ENCODE results near the gene ATG4B. TPM values are rescaled to one million over a fixed set of nuclear protein-coding genes. Genes with fewer than 3 reads are reported as not detected.
A peak's percentile ranks its signal among the peaks of the same experiment; 100 is the strongest.

ATG4B gene
- total RNA-seq, 3 donors from 2014 or later (not counting 1 experiment from before 2014, with no cell fraction given), result 106 to 171 (median 139) TPM

DNA sequence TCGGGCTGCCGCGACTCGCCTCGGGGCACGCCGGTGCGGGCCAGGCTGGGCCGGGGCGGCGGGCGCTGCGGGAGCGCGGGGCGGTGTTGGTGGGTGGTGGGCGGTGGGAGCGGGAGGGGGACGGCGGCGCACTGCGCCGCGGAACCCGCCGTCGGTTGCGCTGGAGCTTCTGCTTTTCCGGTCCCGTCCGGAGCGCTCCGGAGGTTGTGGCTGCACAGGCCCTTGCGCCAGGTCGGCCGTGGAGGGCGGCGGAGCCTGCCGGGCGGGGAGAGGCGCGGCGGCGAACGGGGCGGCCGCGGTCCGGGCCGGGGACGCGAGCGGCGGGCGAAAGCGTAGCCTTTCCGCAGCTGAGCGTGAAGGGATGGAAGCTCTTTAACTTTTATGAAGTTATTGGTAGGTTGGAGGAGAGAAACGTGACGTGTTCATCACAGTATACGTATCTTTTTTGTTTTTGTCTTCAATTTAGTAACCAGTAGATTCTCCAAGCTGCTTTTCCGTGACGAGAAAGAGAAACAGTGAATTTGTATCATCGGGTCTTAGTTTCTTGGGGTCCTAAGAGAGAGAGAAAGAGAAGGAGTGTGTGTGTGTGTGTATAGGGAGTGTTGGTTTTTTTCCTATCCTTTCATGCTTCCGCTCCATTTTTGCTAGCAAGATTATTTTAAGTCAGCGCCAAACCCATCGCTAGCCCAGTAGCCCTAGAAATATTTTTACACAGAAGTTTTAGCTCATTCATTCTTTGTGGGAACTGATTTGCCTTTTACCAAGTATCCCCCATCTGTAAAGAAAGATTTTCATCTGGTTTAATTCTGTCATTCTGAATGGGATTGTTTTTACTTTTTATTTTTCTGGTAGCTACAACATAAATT is 535 bp downstream of the ATG4B start:
- Histone ChIP-seq H3K9me3 (ENCODE audit: control insufficient read depth, insufficient read depth, low read length) (no peaks in the 10 kb centered on the region), H3K27ac (ENCODE audit: low read length) (peak overlapping the region; percentile 97), H3K36me3 (ENCODE audit: control insufficient read depth, insufficient read depth, low read length) (peaks cover 7% of the 10 kb centered on the region), H3K4me3 (ENCODE audit: low read length) (peak overlapping the region; percentile 97), H3K27me3 (ENCODE audit: control insufficient read depth, insufficient read depth, low read length) (no peaks in the 10 kb centered on the region), H3K4me1 (ENCODE audit: control insufficient read depth, insufficient read depth, low read length) (peaks cover 35% of the 10 kb centered on the region)
- H3K4me1 Mint-ChIP-seq, result peaks cover 50 to 57% of the 10 kb centered on the region in 2 donors
- intact Hi-C loops (cut with micrococcal nuclease), result loop anchor here (2.0 to 5.0 kb wide), 3 partner anchors 21 to 321 kb away; partner anchors contain the start of genes HDLBP, SEPTIN2 and STK25
- H3K27ac Mint-ChIP-seq, result peak overlapping the region; percentile 81 to 91
- H3K9me3 Mint-ChIP-seq, result no peaks in the 10 kb centered on the region
- TF ChIP-seq, protein P1, sequence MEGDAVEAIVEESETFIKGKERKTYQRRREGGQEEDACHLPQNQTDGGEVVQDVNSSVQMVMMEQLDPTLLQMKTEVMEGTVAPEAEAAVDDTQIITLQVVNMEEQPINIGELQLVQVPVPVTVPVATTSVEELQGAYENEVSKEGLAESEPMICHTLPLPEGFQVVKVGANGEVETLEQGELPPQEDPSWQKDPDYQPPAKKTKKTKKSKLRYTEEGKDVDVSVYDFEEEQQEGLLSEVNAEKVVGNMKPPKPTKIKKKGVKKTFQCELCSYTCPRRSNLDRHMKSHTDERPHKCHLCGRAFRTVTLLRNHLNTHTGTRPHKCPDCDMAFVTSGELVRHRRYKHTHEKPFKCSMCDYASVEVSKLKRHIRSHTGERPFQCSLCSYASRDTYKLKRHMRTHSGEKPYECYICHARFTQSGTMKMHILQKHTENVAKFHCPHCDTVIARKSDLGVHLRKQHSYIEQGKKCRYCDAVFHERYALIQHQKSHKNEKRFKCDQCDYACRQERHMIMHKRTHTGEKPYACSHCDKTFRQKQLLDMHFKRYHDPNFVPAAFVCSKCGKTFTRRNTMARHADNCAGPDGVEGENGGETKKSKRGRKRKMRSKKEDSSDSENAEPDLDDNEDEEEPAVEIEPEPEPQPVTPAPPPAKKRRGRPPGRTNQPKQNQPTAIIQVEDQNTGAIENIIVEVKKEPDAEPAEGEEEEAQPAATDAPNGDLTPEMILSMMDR (IDR thresholded peaks at IDR 0.05), result no peak
- WGBS (ENCODE audit: insufficient coverage), result under 1% methylated on average over 67 of the region's 67 CpGs
- no peaks in the 10 kb centered on the region for H3K27me3 Mint-ChIP-seq (ENCODE audit: low read depth in 2 of 2)
- peak; percentile 16 to 43 (median 27) for ATAC-seq
- H3K36me3 Mint-ChIP-seq, result no peaks in the 10 kb centered on the region
- H3K4me3 Mint-ChIP-seq, result peak overlapping the region; percentile 93
- peak in 1 of 2 donors; percentile 51 for DNase-seq

DNA sequence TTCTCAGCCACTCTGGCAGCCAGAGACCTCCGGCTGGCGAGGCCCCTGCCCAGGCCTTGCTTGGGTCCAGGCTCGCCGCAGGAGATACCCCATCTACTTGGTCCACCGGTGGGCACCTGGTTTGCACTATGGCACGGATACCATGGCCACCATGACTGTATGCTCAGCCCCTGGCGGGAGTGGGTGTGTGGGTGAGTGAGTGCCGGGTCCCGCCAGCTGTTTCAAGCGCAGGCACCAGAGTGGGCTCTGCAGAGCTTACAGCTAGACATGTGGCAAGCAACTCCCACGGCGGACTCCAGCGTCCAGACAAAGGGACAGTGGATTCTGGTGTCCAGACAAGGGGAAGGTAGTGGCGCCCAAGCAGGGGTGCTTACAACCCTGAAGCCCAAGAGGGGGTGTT is 1.4 kb downstream of the ATG4B start:
- H3K4me3 Mint-ChIP-seq, result peak overlapping the region; percentile 93
- H3K27ac Mint-ChIP-seq, result peak overlapping the region; percentile 81 to 91
- no peak for ATAC-seq
- TF ChIP-seq, protein P1 (IDR thresholded peaks at IDR 0.05), result no peak
- DNase-seq, result no peak
- H3K36me3 Mint-ChIP-seq, result no peaks in the 10 kb centered on the region
- H3K4me1 ChIP-seq (ENCODE audit: control insufficient read depth, insufficient read depth, low read length), result peaks cover 35% of the 10 kb centered on the region
- no peaks in the 10 kb centered on the region for H3K36me3 ChIP-seq (ENCODE audit: control insufficient read depth, insufficient read depth, low read length)
- H3K27me3 Mint-ChIP-seq (ENCODE audit: low read depth in 2 of 2), result no peaks in the 10 kb centered on the region
- H3K4me1 Mint-ChIP-seq, result peaks cover 50 to 60% of the 10 kb centered on the region in 2 donors
- no peak overlapping the region for H3K27ac ChIP-seq (ENCODE audit: low read length)
- no peaks in the 10 kb centered on the region for H3K9me3 ChIP-seq (ENCODE audit: control insufficient read depth, insufficient read depth, low read length)
- H3K9me3 Mint-ChIP-seq, result no peaks in the 10 kb centered on the region
- no peak overlapping the region for H3K4me3 ChIP-seq (ENCODE audit: low read length)
- WGBS (ENCODE audit: insufficient coverage), result 98% methylated on average over 14 of the region's 14 CpGs
- intact Hi-C loops (cut with micrococcal nuclease), result loop anchor here (5.0 kb wide), 2 partner anchors 132 to 322 kb away; partner anchors contain the start of genes HDLBP, SEPTIN2 and STK25
- H3K27me3 ChIP-seq (ENCODE audit: control insufficient read depth, insufficient read depth, low read length), result no peaks in the 10 kb centered on the region

DNA sequence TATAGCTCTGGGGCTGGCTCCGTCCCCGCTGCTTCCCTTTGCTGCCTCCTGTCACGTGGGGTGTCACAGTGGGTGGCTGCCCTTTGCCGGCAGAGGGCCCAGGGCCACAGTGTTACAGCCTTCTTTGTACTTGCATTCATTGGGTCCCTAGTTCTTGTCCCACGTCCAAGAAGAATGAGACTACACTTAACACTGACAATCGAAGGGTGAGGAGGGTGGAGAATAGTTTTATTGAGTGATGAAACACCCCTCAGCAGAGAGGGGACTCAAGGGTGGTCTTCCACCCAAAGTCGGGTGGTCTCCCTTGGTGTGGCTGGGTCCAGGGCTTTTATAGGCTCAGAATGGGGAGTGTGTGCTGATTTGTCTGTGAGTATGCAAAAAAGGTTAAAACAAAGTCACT is 1.9 kb downstream of the ATG4B start:
- intact Hi-C loops (cut with micrococcal nuclease), result loop anchor here (5.0 kb wide), 2 partner anchors 132 to 322 kb away; partner anchors contain the start of genes HDLBP, SEPTIN2 and STK25
- DNase-seq, result no peak
- H3K36me3 ChIP-seq (ENCODE audit: control insufficient read depth, insufficient read depth, low read length), result no peaks in the 10 kb centered on the region
- peaks cover 50 to 60% of the 10 kb centered on the region in 2 donors for H3K4me1 Mint-ChIP-seq
- H3K27ac ChIP-seq (ENCODE audit: low read length), result no peak overlapping the region
- no peaks in the 10 kb centered on the region for H3K27me3 Mint-ChIP-seq (ENCODE audit: low read depth in 2 of 2)
- WGBS (ENCODE audit: insufficient coverage), result 96% methylated on average over 5 of the region's 7 CpGs
- no peaks in the 10 kb centered on the region for H3K9me3 Mint-ChIP-seq
- TF ChIP-seq, protein P1 (IDR thresholded peaks at IDR 0.05), result no peak
- no peaks in the 10 kb centered on the region for H3K36me3 Mint-ChIP-seq
- peaks cover 35% of the 10 kb centered on the region for H3K4me1 ChIP-seq (ENCODE audit: control insufficient read depth, insufficient read depth, low read length)
- H3K27me3 ChIP-seq (ENCODE audit: control insufficient read depth, insufficient read depth, low read length), result no peaks in the 10 kb centered on the region
- ATAC-seq, result no peak
- no peaks in the 10 kb centered on the region for H3K9me3 ChIP-seq (ENCODE audit: control insufficient read depth, insufficient read depth, low read length)
- H3K27ac Mint-ChIP-seq, result peak overlapping the region in 1 of 2 donors; percentile 1
- H3K4me3 Mint-ChIP-seq, result peak overlapping the region; percentile 13
- no peak overlapping the region for H3K4me3 ChIP-seq (ENCODE audit: low read length)

All from natural killer cell (primary cell).